Left kidney (tissue), 2 donors: Measurements from ENCODE around the gene CPN2. TPM values are rescaled to one million over a fixed set of nuclear protein-coding genes. Genes with fewer than 3 reads are reported as not detected.
A peak's percentile ranks its signal among the peaks of the same experiment; 100 is the strongest.

Source experiments
- DNase-seq: peaks from one replicate; pipeline ENCODE4 v3.0.0-alpha.2; 2013
- polyA plus RNA-seq: library from polyadenylated mRNA; unstranded; fragments of 120-200 nt; gene quantifications from one replicate; pipeline ENCODE4 v1.2.1, GENCODE V29; 2013; ENCODE audit not compliant: insufficient read length

The CPN2 gene
- polyA plus RNA-seq, 1 donor = 0.80 TPM

- DNase-seq = no peak
Observed at GRCh38 chr3:194328053-194328657, 23.0 kb downstream of the CPN2 start.

- no peak for DNase-seq
Observed at GRCh38 chr3:194327218-194328052, 23.7 kb downstream of the CPN2 start.

DNA sequence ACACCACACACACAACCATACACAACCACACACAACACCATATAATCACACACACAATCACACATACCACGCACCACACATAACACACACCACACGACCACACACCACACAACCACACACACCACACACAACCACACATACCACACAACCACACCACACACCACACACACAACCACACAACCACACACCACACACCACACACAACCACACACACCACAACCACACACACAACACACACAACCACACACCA lies 24.2 kb downstream of the CPN2 start:
- DNase-seq = no peak

- no peak for DNase-seq
Observed at GRCh38 chr3:194326192-194326967, 24.7 kb downstream of the CPN2 start.

GRCh38 chr3:194325424-194326153 lies 25.5 kb downstream of the CPN2 start:
- no peak for DNase-seq

DNA sequence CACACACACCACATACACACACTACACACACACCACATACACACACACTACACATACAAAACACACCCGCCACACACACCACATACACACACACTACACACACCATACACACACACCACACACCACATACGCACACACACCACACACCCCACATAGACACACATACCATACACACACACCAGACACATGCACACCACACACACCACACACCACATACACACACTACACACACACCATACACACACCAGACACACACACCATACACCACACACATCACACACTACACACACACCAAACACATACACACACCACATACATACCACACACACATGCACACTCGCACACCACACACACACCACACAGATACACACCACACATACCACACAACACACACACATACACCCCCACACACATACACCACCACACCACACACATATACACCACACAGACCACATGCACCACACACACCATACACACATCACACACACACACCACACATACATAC lies 26.3 kb downstream of the CPN2 start:
- DNase-seq = no peak

DNA sequence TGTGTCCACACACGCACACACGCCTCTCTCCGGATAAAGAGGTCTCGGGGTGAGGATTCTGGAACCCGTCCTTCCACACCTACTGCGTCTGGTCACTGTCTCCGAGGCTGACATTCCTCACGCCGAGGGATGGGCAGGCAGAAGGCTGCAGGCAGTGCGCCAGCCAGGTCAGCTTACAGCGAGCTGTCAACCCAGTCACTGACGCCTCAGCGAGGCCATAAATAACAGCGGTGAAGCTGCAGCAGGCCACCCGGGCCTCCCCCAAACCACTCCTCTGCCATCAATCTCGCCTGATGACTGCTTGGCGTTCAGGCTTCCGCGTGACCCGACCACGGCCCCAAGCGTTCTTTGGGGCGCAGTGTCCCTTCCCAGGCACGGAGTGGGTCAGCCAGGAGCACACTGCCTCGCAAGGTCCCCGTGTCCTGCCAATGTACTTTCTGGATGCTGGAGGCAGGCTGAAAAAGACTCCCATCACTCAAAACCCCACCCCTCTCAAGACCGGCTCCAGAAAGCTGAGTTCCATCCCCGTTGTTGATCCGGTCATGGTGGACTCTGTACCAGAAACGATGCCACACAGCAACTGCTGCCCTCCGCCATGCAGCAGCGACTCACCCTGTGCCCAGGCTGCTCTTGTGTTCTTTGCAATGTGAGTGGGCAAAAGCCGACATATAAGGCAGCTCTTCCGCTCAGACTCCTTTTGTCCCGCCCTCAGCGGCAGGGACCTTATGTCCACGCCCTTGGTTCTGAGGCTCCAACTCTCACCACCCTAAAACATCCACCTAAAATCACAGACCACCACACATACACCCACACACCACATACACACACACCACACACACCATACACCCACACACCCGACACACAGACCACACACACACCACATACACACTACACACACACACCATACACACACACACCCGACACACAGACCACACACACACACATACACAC lies 27.1 kb downstream of the CPN2 start:
- DNase-seq = peak; percentile 75

DNA sequence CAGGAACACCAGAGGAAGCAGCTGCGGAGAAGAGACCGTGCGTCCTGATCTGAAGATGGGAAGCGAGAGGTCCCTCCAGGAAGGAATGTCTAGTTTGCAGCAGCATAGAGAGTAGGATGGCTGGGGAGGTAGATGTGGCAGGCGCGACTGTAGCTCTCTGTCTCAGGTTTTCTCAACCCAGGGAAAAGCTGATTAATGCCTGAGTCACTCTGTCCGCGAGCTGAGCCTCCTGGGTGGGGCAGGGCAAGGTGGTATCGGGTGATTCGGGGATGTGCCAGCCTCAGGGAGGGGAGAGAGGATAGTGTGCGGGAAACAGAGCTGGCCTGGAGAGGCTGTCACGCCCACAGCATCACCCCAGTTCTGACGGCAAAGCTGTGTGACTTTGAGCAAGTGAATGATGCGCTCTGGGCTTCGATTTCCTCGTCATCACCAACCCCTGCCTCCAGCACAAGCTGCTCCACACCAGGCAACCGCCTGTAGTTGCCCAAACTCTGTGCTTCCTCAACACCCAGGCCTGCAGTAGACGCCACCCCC lies 28.4 kb downstream of the CPN2 start:
- no peak for DNase-seq

DNA sequence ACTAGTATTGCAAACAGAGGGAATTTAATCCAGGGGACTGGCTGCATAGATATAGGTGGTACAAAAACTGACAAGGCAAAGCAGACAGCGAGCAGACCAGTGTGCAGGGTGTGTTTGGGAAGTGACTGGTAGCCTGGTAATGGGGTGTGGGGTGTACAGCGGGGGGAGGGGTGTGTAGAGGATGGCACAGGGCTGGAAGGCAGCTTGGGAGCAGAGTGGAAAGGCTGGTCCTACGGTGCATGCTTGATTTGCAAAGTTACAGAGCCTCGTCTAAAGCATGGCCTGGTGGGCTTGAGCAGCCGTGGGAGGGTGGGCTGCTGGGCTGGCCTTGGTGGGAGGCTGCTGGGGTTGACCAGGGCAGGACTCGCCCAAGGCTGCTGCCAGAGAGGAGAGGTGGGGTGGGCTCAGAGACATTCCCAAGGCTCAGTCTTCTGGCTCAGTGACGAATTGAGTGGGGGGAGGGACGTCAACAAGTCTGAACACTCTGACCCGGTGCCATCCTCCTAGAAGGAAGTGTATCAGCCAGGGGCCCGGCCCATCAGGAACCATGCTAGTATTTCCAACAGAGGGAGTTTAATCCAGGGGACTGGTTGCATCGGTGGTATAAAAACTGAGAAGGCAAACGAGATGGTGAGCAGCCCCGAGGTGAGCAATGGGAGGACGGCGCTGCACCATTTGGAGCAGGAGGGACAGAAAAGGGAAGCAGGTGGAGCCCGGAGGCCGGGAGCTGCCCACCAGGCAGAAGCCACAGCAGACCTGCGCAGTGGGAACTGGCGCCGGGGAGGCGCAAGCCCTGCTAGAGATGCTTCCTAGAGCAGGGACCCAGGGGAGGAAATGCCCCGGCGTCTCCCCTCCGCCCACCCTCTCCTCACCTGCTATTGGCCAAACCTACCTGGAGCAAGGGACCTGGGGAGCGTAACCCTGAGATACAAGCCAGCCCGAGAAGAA lies 29.2 kb downstream of the CPN2 start:
- no peak for DNase-seq

GRCh38 chr3:194320744-194321243 lies 30.3 kb downstream of the CPN2 start:
- no peak for DNase-seq

DNA sequence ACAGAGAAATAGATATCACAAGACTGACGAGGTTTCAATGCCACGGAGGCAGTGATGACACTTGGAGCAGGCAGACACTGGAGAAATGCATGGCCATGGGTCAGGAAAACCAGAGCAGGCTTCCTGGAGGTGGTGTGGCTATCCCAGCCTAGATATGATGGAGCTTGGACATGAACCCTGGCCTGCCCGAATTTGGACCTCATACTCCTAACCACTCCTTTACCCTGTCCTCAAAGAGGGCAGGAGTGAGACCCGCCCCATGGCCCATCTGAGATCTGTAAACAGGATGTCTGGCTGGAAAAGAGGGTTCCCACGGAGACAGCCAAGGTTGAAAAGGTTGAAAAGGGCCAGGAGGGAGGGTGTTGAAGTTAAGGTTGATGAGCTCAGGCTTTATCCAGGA lies 31.0 kb downstream of the CPN2 start:
- no peak for DNase-seq

- DNase-seq = no peak
Observed at GRCh38 chr3:194318511-194319161, 32.5 kb downstream of the CPN2 start.

GRCh38 chr3:194316918-194317317 lies 34.2 kb downstream of the CPN2 start:
- no peak for DNase-seq

GRCh38 chr3:194315965-194316361 lies 35.2 kb downstream of the CPN2 start:
- no peak for DNase-seq

DNA sequence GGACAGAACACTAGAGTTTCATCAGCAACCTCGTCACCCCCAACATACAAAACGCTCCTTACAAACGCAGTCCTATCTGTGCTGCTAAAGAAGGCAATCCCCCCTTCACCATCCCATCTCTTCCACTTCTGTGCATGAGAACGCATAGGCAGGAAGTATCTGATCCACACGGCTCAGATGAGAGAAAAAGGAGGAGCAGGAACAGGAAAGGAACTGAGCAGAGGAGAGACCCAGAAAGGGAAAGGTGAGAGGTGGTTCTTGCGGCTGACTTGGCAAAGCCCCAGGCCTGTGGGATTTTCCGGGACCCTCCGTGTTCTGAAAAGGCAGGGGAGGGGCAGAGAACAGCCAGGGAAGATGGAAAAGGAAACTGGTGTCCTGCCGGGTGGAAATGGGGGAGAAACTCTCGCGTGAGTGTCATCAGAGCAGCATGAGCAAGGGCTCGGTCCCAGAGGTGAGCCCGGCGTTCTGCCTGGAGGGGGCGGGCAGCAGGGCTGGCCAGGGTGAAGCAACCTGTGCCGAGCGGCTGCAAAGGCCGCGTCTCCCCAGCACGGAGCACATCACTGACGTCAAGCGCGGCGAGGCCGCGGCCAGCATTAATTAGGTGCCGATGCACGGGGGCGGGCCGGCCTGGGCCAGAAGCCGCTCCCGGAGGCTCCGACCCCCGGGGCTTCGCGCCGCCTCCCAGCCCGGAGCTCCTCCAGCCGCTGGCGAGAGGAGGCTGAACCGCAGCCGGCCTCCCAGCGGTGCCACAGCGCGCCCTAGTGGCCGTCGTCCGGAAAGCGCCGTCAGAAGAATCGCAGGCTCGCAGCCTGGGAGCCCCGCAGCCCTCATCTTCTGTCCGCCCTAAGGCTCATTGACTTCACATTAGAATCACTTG lies 35.8 kb downstream of the CPN2 start:
- peak; percentile 84 for DNase-seq

- DNase-seq = no peak
Observed at GRCh38 chr3:194314388-194315068, 36.6 kb downstream of the CPN2 start.
